Mesenchymal stem cell (in vitro differentiated cells and primary cell): ENCODE data around the gene HMG20A.

ENCODE experiments used
- DNase-seq: peaks from one replicate; pipeline ENCODE4 v3.0.0-alpha.2; 2013
- H2AFZ ChIP-seq: one replicate; pipeline ENCODE4 v1.6.1; 2013; ENCODE audit warnings: low read depth, mild to moderate bottlenecking, control low read depth, inconsistent platforms, low read length, moderate library complexity
- H2AK5ac ChIP-seq: 2 replicates; pipeline ENCODE4 v1.6.1; 2013; ENCODE audit warnings: low read length, moderate library complexity, mild to moderate bottlenecking, inconsistent platforms; ENCODE audit not compliant: severe bottlenecking
- H2BK120ac ChIP-seq: one replicate; pipeline ENCODE4 v1.6.1; 2013; ENCODE audit warnings: low read depth, mild to moderate bottlenecking, inconsistent platforms, low read length, moderate library complexity
- H2BK12ac ChIP-seq, 2 experiments: one replicate each; pipeline ENCODE4 v1.6.1; 2013; ENCODE audit warnings: inconsistent platforms in 2 of 2, low read length in 2 of 2, mild to moderate bottlenecking in 2 of 2, moderate library complexity in 2 of 2, control low read depth in 1 of 2
- H2BK15ac ChIP-seq: one replicate; pipeline ENCODE4 v1.6.1; 2013; ENCODE audit warnings: mild to moderate bottlenecking, low read depth, inconsistent platforms; ENCODE audit not compliant: poor library complexity, severe bottlenecking
- H2BK5ac ChIP-seq: 2 replicates; pipeline ENCODE4 v1.6.1; 2013; ENCODE audit warnings: low read depth, mild to moderate bottlenecking, low read length, control low read depth, inconsistent platforms; ENCODE audit not compliant: poor library complexity, severe bottlenecking
- H3K14ac ChIP-seq, 2 experiments: one replicate each; pipeline ENCODE4 v1.6.1; 2013; ENCODE audit warnings: inconsistent platforms in 2 of 2, low read length in 2 of 2, control low read depth in 1 of 2, mild to moderate bottlenecking in 1 of 2, moderate library complexity in 1 of 2
- H3K18ac ChIP-seq, 2 experiments: one replicate each; pipeline ENCODE4 v1.6.1; 2013; ENCODE audit warnings: inconsistent platforms in 2 of 2, low read length in 2 of 2, control low read depth in 1 of 2, low read depth in 1 of 2, mild to moderate bottlenecking in 1 of 2
- H3K23ac ChIP-seq, 2 experiments: one replicate each; pipeline ENCODE4 v1.6.1; 2013; ENCODE audit warnings: inconsistent platforms in 2 of 2, low read length in 2 of 2, mild to moderate bottlenecking in 2 of 2, moderate library complexity in 2 of 2, control low read depth in 1 of 2
- H3K27ac ChIP-seq: 2 replicates; pipeline ENCODE4 v1.5.1; 2013; ENCODE audit warnings: mild to moderate bottlenecking, moderate library complexity, low read length, control low read depth, inconsistent platforms; ENCODE audit not compliant: poor library complexity, severe bottlenecking
- H3K27me3 ChIP-seq, 2 experiments: 2 replicates each; pipeline versions ENCODE4 v1.6.1 to v1.7.0; 2013; ENCODE audit warnings: low read length in 2 of 2, mild to moderate bottlenecking in 2 of 2, moderate library complexity in 2 of 2, control low read depth in 1 of 2, inconsistent platforms in 1 of 2; ENCODE audit not compliant: control insufficient read depth in 1 of 2, insufficient read depth in 1 of 2
- H3K36me3 ChIP-seq, 2 experiments: 2 replicates each; pipeline versions ENCODE4 v1.6.1 to v1.7.0; 2013; ENCODE audit warnings: low read length in 2 of 2, control low read depth in 1 of 2, inconsistent platforms in 1 of 2, low read depth in 1 of 2, mild to moderate bottlenecking in 1 of 2; ENCODE audit not compliant: insufficient read depth in 2 of 2, control insufficient read depth in 1 of 2
- H3K4ac ChIP-seq, 2 experiments: one replicate each; pipeline ENCODE4 v1.6.1; 2013; ENCODE audit warnings: inconsistent platforms in 2 of 2, low read length in 2 of 2, mild to moderate bottlenecking in 2 of 2, moderate library complexity in 2 of 2, control low read depth in 1 of 2, low read depth in 1 of 2
- H3K4me1 ChIP-seq: 2 replicates; pipeline ENCODE4 v1.6.1; 2013; ENCODE audit warnings: low read depth, low read length, control low read depth; ENCODE audit not compliant: control insufficient read depth, insufficient read depth
- H3K4me2 ChIP-seq: 2 replicates; pipeline ENCODE4 v1.6.1; 2013; ENCODE audit warnings: low read length, mild to moderate bottlenecking, inconsistent platforms; ENCODE audit not compliant: poor library complexity, severe bottlenecking
- H3K4me3 ChIP-seq, 2 experiments: 2 replicates each; pipeline versions ENCODE4 v1.5.1 to v1.7.0; 2013; ENCODE audit warnings: low read length in 2 of 2, mild to moderate bottlenecking in 2 of 2, control low read depth in 1 of 2, low read depth in 1 of 2; ENCODE audit not compliant: insufficient read depth in 1 of 2
- H3K79me1 ChIP-seq: replicated peaks from 2 replicates; pipeline ENCODE4 v1.6.1; 2013; ENCODE audit warnings: mild to moderate bottlenecking, control low read depth, low read length, inconsistent platforms; ENCODE audit not compliant: poor library complexity, severe bottlenecking
- H3K9ac ChIP-seq: 2 replicates; pipeline ENCODE4 v1.7.0; 2013; ENCODE audit warnings: mild to moderate bottlenecking, low read length, moderate library complexity
- H3K9me3 ChIP-seq: 2 replicates; pipeline ENCODE4 v1.7.0; 2013; ENCODE audit warnings: mild to moderate bottlenecking, low read length; ENCODE audit not compliant: control insufficient read depth
- H4K8ac ChIP-seq: one replicate; pipeline ENCODE4 v1.6.1; 2013; ENCODE audit warnings: inconsistent platforms, mild to moderate bottlenecking, low read length, moderate library complexity
- H4K91ac ChIP-seq: one replicate; pipeline ENCODE4 v1.6.1; 2013; ENCODE audit warnings: mild to moderate bottlenecking, low read length, inconsistent platforms
- whole genome bisulfite sequencing: methylation state at CpG from one replicate; pipeline ENCODE4 v1.1.7; 2013; ENCODE audit warnings: mixed read lengths; 5-methylcytosine and 5-hydroxymethylcytosine counted together

Gene HMG20A

DNA sequence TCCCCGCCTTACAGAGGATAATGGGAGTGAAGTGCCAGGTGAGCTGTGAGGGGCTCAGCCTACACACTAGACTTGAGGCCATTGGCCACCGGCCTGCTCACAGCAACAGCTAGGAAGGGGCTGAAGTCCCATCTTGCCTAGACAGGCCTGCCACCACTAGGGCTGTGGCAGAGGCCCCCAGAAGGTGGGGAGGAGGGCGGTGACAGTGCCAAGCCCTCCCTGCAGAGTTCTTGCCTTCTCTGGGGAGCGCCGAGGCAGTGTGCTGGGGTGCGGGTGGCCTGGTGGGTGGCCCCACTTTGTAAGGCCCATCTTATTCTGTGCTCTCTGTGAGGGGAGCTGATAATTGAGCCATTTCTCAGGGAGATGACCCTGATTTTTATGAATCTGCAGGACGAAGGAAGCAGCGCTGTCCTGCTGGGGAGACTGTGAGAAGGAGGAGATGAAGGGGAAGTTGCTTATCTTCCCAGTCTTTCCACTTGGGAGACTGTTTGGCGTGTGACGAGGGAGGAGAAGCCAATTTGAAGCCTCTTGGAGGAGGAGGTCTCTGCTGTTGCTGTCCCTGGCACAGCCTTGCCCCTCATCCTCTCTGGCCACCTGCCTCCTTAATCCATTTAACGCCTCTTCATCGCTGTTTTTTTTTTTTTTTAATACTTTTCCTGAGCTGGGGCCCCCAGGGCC is 107.7 kb downstream of the HMG20A start:
- no peak overlapping the region for H3K27ac ChIP-seq
- H3K79me1 ChIP-seq, result no peaks in the 10 kb centered on the region
- no peak overlapping the region for H2BK5ac ChIP-seq
- H3K4me1 ChIP-seq, result peaks cover 26% of the 10 kb centered on the region
- peak overlapping the region; percentile 87 for H2BK15ac ChIP-seq
- 80% methylated on average over 12 of the region's 12 CpGs for WGBS
- H2AK5ac ChIP-seq, result peak overlapping the region; percentile 73
- H3K27me3 ChIP-seq, result peaks cover 11 to 25% of the 10 kb centered on the region in 2 experiments
- H4K91ac ChIP-seq, result peak overlapping the region; percentile 93
- H3K9ac ChIP-seq, result no peak overlapping the region
- peak overlapping the region; percentile 78 to 98 for H3K18ac ChIP-seq
- peak overlapping the region; percentile 90 for H4K8ac ChIP-seq
- no peak overlapping the region for H3K4me3 ChIP-seq
- H2BK12ac ChIP-seq, result peak overlapping the region; percentile 94 to 100
- DNase-seq, result no peak
- H3K36me3 ChIP-seq, result no peaks in the 10 kb centered on the region
- no peak overlapping the region for H3K4me2 ChIP-seq
- no peaks in the 10 kb centered on the region for H3K9me3 ChIP-seq
- H3K23ac ChIP-seq, result peak overlapping the region in 1 of 2 experiments; percentile 60
- H2AFZ ChIP-seq, result peak overlapping the region; percentile 46
- peak overlapping the region; percentile 99 for H2BK120ac ChIP-seq
- peak overlapping the region; percentile 96 to 97 for H3K4ac ChIP-seq
- peak overlapping the region in 1 of 2 experiments; percentile 90 for H3K14ac ChIP-seq

DNA sequence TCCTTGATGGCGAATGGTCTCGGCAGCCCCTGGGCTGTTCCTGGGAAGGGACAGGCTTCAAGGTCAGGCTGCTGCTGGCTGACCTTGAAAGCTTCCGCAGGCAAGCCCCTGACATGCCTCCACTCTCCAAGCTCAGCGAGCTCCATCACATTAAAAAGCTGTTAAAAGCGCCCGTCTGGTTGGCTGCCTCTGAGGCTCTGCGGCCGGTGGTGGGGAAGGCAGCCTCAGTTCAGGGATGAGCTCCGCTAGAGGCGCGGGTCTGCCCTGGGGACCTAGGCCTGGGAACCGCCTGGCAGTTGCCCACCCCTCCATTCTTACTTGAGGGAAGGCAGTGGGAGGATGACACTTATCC is 108.3 kb downstream of the HMG20A start:
- Histone ChIP-seq H4K8ac (peak overlapping the region; percentile 1), H3K9ac (no peak overlapping the region), H2BK15ac (peak overlapping the region; percentile 87), H2BK12ac (peak overlapping the region; percentile 6 to 100), H3K14ac (peak overlapping the region in 1 of 2 experiments; percentile 84), H4K91ac (peak overlapping the region; percentile 20), H3K4me3 (no peak overlapping the region), H2AFZ (no peak overlapping the region), H3K9me3 (no peaks in the 10 kb centered on the region), H3K27me3 (peaks cover 14 to 28% of the 10 kb centered on the region in 2 experiments), H2AK5ac (no peak overlapping the region), H3K79me1 (no peaks in the 10 kb centered on the region), H3K4me1 (peaks cover 26% of the 10 kb centered on the region), H3K27ac (no peak overlapping the region), H3K23ac (no peak overlapping the region), H2BK120ac (peak overlapping the region; percentile 99), H3K4ac (peak overlapping the region; percentile 16 to 97), H3K36me3 (no peaks in the 10 kb centered on the region), H3K18ac (peak overlapping the region; percentile 78 to 89), H3K4me2 (no peak overlapping the region), H2BK5ac (no peak overlapping the region)
- 77% methylated on average over 12 of the region's 12 CpGs for WGBS
- no peak for DNase-seq

DNA sequence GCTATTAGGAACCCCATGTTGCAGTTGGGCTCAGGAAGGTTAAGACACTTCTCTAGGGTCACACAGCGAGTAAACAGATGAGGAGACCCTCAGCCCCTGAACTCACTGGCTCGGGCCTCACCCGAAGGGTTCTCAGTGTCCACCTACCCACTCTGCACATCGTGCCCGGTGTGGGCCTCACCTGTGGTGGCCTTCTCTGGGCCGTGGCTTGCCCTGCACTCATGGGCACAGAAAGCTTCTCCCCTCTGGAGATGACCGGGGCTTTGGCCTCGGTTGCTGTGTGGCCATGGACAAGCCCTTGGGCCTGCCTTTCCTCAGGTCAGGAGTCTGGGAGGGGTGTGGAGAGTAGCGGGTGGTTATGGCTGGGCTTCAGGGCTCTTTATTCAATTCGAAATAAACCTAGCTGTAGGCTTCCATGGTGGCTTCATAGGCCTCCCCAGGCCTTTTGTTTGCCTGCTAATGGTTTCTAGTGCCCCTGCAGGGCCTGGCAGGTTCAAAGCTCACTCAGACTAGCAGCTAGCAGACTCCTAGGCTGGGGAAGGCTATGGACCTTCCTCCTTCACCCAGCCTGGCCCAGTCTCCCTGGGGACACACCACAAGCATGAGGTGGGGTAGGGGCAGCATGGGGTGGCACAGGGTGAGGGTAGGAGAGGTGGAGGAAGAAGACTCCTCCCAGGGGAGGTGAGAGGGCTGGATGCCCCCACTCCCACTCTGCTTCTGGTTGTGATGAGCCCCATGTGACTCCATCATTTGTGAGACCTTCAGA is 108.9 kb downstream of the HMG20A start:
- peak overlapping the region; percentile 16 to 29 for H3K4ac ChIP-seq
- H3K4me3 ChIP-seq, result no peak overlapping the region
- H3K4me2 ChIP-seq, result no peak overlapping the region
- WGBS, result 94% methylated on average over 10 of the region's 10 CpGs
- peak overlapping the region; percentile 85 for H4K91ac ChIP-seq
- H2BK120ac ChIP-seq, result peak overlapping the region; percentile 45
- no peaks in the 10 kb centered on the region for H3K36me3 ChIP-seq
- H3K4me1 ChIP-seq, result peaks cover 26% of the 10 kb centered on the region
- H3K9ac ChIP-seq, result no peak overlapping the region
- H2AK5ac ChIP-seq, result no peak overlapping the region
- H3K79me1 ChIP-seq, result no peaks in the 10 kb centered on the region
- no peak overlapping the region for H2BK5ac ChIP-seq
- H2BK15ac ChIP-seq, result peak overlapping the region; percentile 87
- no peak overlapping the region for H3K23ac ChIP-seq
- no peak overlapping the region for H2AFZ ChIP-seq
- no peak overlapping the region for H3K27ac ChIP-seq
- DNase-seq, result no peak
- peak overlapping the region; percentile 71 to 82 for H2BK12ac ChIP-seq
- peak overlapping the region in 1 of 2 experiments; percentile 64 for H3K14ac ChIP-seq
- H3K27me3 ChIP-seq, result peaks cover 14 to 32% of the 10 kb centered on the region in 2 experiments
- no peaks in the 10 kb centered on the region for H3K9me3 ChIP-seq
- H4K8ac ChIP-seq, result peak overlapping the region; percentile 22
- H3K18ac ChIP-seq, result peak overlapping the region; percentile 78 to 91

DNA sequence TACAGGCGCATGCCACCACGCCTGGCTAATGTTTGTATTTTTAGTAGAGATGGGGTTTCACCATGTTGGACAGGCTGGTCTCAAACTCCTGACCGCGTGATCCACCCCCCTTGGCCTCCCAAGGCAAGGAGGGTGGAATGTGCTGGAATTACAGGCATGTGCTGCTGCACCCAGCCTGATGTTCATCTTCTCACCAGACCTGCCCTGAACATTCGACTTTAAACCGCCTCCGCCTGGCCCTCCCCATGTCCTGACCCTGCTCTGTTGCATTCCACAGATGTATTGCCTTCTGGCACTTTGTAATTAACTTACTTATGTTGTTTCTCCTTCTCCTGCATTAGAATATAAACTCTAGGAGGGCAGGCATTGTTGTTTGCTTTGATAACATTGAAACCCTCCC is 109.9 kb downstream of the HMG20A start:
- Histone ChIP-seq H4K91ac (no peak overlapping the region), H4K8ac (no peak overlapping the region), H2BK5ac (no peak overlapping the region), H2AK5ac (no peak overlapping the region), H3K23ac (no peak overlapping the region), H3K14ac (no peak overlapping the region), H2BK15ac (peak overlapping the region; percentile 84), H3K4ac (no peak overlapping the region), H2BK120ac (no peak overlapping the region), H3K27ac (no peak overlapping the region), H3K4me2 (no peak overlapping the region), H3K18ac (peak overlapping the region in 1 of 2 experiments; percentile 39), H2AFZ (no peak overlapping the region), H3K4me3 (no peak overlapping the region), H3K36me3 (no peaks in the 10 kb centered on the region), H3K79me1 (no peaks in the 10 kb centered on the region), H3K9ac (no peak overlapping the region), H3K27me3 (peaks cover 14 to 32% of the 10 kb centered on the region in 2 experiments), H3K4me1 (peaks cover 24% of the 10 kb centered on the region), H2BK12ac (no peak overlapping the region), H3K9me3 (no peaks in the 10 kb centered on the region)
- 88% methylated on average over 7 of the region's 7 CpGs for WGBS
- DNase-seq, result no peak
